ENCODE data around the gene BRK1.
"Not testable (repeated sequence)": the region's sequence is repeated elsewhere in the genome, so short reads cannot be mapped to it uniquely, and the experiment has no call there.

The BRK1 gene

DNA sequence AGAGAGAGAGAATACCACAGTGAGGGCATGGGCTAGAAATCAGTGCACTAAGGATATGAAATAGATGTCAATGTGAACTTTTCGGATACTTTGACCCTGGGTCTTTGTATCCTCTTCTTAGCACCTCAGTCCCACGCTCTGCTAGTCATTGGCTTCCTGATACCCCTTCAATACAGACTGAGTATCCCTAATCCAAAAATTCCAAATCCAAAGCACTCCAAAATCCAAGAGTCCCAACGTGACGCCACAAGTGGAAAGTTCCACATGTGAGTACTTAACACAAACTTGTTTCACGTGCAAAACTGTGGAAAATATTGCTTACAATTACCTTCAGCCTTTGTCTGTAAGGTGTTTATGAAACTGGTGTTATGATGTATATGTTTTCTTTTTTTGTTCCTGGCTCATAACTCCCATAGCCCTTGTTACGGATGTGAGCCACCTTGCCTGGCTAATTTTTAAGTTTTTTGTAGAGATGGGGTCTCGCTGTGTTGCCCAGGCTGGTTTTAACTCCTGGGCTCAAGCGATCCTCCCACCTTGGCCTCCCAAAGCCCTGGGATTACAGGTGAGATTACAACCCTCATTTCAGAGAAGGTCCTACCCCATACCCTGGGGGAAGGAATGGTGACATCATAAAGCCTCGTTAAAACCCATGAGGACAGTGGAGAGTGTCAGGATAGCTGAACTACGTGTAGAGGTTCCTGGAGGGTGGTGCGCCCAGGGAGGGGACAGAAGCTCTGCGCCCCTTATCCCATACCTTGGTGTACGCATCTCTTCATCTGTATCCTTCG is 39.1 kb downstream of the BRK1 start:
- no peaks in the 10 kb centered on the region for H3K27me3 Mint-ChIP-seq
- peaks cover 49% of the 10 kb centered on the region for H3K36me3 Mint-ChIP-seq (ENCODE audit: insufficient read depth)
- no peaks in the 10 kb centered on the region for H3K9me3 Mint-ChIP-seq
- no peak for ATAC-seq (replicated peaks; ENCODE audit: extremely low read depth, poor library complexity, severe bottlenecking)
- H3K4me3 Mint-ChIP-seq = no peak overlapping the region
- H3K27ac Mint-ChIP-seq (ENCODE audit: low read depth) = no peak overlapping the region
- no peak for DNase-seq (ENCODE audit: low spot score in 2 of 2)
- H3K4me1 Mint-ChIP-seq = no peaks in the 10 kb centered on the region

GRCh38 chr3:10155123-10155472 is 39.6 kb downstream of the BRK1 start:
- H3K4me1 Mint-ChIP-seq = no peaks in the 10 kb centered on the region
- no peak overlapping the region for H3K27ac Mint-ChIP-seq (ENCODE audit: low read depth)
- no peaks in the 10 kb centered on the region for H3K27me3 Mint-ChIP-seq
- H3K36me3 Mint-ChIP-seq (ENCODE audit: insufficient read depth) = peaks cover 44% of the 10 kb centered on the region
- no peak for ATAC-seq (replicated peaks; ENCODE audit: extremely low read depth, poor library complexity, severe bottlenecking)
- no peak overlapping the region for H3K4me3 Mint-ChIP-seq
- H3K9me3 Mint-ChIP-seq = no peaks in the 10 kb centered on the region
- DNase-seq (ENCODE audit: low spot score in 2 of 2) = no peak

GRCh38 chr3:10155658-10156057 is 40.2 kb downstream of the BRK1 start:
- ATAC-seq (replicated peaks; ENCODE audit: extremely low read depth, poor library complexity, severe bottlenecking) (no peak), DNase-seq (ENCODE audit: low spot score in 2 of 2) (no peak)
- Mint-ChIP-seq H3K4me1 (no peaks in the 10 kb centered on the region), H3K27me3 (no peaks in the 10 kb centered on the region), H3K36me3 (ENCODE audit: insufficient read depth) (peaks cover 38% of the 10 kb centered on the region), H3K4me3 (no peak overlapping the region), H3K27ac (ENCODE audit: low read depth) (no peak overlapping the region), H3K9me3 (no peaks in the 10 kb centered on the region)

- ATAC-seq (replicated peaks; ENCODE audit: extremely low read depth, poor library complexity, severe bottlenecking) = no peak
- Mint-ChIP-seq H3K27me3 (no peaks in the 10 kb centered on the region), H3K4me1 (no peaks in the 10 kb centered on the region), H3K9me3 (no peaks in the 10 kb centered on the region), H3K36me3 (ENCODE audit: insufficient read depth) (peaks cover 24% of the 10 kb centered on the region), H3K27ac (ENCODE audit: low read depth) (no peak overlapping the region), H3K4me3 (no peak overlapping the region)
- no peak for DNase-seq (ENCODE audit: low spot score in 2 of 2)
Measured at GRCh38 chr3:10157031-10157430, 41.6 kb downstream of the BRK1 start.

DNA sequence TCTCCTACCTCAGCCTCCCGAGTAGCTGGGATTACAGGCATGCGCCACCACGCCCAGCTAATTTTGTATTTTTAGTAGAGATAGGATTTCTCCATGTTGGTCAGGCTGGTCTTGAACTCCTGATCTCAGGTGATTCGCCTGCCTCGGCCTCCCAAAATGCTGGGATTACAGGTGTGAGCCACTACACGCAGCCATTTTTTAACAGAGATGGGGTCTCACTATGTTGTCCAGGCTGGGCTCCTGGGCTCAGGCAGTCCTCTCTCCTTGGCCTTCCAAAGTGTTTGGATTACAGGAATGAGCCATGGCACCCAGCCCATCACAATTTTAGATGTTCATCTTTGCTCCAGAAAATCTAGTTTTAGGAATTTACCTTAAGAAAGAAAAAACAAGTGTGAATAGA is 43.1 kb downstream of the BRK1 start:
- H3K4me3 Mint-ChIP-seq; H3K27ac Mint-ChIP-seq (ENCODE audit: low read depth); H3K4me1 Mint-ChIP-seq; H3K9me3 Mint-ChIP-seq; DNase-seq (ENCODE audit: low spot score in 2 of 2); ATAC-seq (replicated peaks; ENCODE audit: extremely low read depth, poor library complexity, severe bottlenecking); H3K27me3 Mint-ChIP-seq: not testable (repeated sequence)
- peaks cover 10% of the 10 kb centered on the region for H3K36me3 Mint-ChIP-seq (ENCODE audit: insufficient read depth)

DNA sequence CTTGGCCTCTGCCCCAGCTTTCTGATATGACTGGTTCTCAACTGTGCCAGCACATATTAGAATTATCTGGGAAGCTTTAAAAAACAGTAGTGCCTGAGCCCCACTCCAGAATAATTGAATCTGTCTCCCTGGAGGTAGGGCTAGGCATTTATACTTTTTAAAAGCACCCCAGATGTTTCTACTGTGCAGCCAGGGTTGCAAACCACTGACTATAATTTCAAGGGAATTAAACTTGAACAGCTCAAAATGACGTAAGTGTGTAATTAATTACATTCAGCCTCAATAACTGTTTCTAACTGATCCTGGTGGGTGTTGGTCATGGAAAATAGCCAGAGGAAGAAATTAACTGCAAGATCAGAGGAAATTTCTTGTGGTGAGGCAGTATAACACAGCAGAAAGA is 44.9 kb downstream of the BRK1 start:
- ATAC-seq (replicated peaks; ENCODE audit: extremely low read depth, poor library complexity, severe bottlenecking) = no peak
- peaks cover 4% of the 10 kb centered on the region for H3K36me3 Mint-ChIP-seq (ENCODE audit: insufficient read depth)
- no peaks in the 10 kb centered on the region for H3K27me3 Mint-ChIP-seq
- H3K4me3 Mint-ChIP-seq = no peak overlapping the region
- H3K4me1 Mint-ChIP-seq = no peaks in the 10 kb centered on the region
- H3K27ac Mint-ChIP-seq (ENCODE audit: low read depth) = no peak overlapping the region
- H3K9me3 Mint-ChIP-seq = no peaks in the 10 kb centered on the region
- no peak for DNase-seq (ENCODE audit: low spot score in 2 of 2)

DNA sequence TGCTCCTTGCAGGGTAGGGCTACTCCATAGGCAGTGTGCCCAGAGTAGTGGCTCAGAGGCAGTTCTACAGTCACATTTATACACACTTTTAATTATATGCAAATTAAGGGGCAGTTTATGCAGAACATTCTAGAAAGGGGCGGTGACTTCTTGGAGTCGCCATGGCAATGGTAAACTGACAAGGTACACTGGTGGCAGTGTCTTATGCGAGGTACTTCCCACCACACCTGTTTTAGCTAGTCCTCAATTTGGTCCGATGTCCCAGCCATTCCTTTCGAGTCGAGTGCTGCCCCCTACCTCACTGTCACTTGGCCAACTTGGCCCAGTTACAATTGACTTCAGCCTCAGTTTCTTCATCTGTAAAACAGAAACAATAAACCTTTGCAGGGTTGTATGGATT is 45.5 kb downstream of the BRK1 start:
- no peak for DNase-seq (ENCODE audit: low spot score in 2 of 2)
- ATAC-seq (replicated peaks; ENCODE audit: extremely low read depth, poor library complexity, severe bottlenecking) = no peak
- Mint-ChIP-seq H3K36me3 (ENCODE audit: insufficient read depth) (peaks cover 6% of the 10 kb centered on the region), H3K4me1 (peaks cover 1% of the 10 kb centered on the region), H3K27me3 (no peaks in the 10 kb centered on the region), H3K4me3 (no peak overlapping the region), H3K9me3 (no peaks in the 10 kb centered on the region), H3K27ac (ENCODE audit: low read depth) (no peak overlapping the region)

DNA sequence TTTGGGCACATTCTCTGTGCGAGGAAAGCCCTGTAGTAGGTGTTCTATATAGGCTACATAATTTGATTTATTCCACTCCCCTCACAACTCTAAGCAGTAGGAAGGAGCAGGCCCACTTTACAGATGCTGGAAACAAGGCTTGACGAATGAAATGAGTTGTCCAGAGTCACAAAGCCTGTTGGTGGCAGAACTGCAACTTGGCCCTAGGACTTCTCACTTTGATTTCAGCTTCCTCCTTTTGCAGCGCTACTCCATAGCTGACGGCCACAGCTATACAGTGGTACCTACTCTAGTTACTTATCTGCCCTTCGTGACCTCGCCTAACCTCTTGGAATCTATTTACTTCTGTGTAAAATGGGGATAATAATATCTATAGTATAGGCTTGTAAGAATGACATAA is 46.7 kb downstream of the BRK1 start:
- peaks cover 6% of the 10 kb centered on the region for H3K36me3 Mint-ChIP-seq (ENCODE audit: insufficient read depth)
- no peak overlapping the region for H3K27ac Mint-ChIP-seq (ENCODE audit: low read depth)
- H3K4me3 Mint-ChIP-seq = no peak overlapping the region
- DNase-seq (ENCODE audit: low spot score in 2 of 2) = no peak
- H3K27me3 Mint-ChIP-seq = no peaks in the 10 kb centered on the region
- peaks cover 7% of the 10 kb centered on the region for H3K4me1 Mint-ChIP-seq
- ATAC-seq (replicated peaks; ENCODE audit: extremely low read depth, poor library complexity, severe bottlenecking) = no peak
- H3K9me3 Mint-ChIP-seq = no peaks in the 10 kb centered on the region

- H3K36me3 Mint-ChIP-seq (ENCODE audit: insufficient read depth); H3K4me1 Mint-ChIP-seq; H3K27ac Mint-ChIP-seq (ENCODE audit: low read depth); H3K27me3 Mint-ChIP-seq; ATAC-seq (replicated peaks; ENCODE audit: extremely low read depth, poor library complexity, severe bottlenecking); H3K9me3 Mint-ChIP-seq; DNase-seq (ENCODE audit: low spot score in 2 of 2): not testable (repeated sequence)
- H3K4me3 Mint-ChIP-seq = peak overlapping the region; percentile 71
Measured at GRCh38 chr3:10164201-10164545, 48.7 kb downstream of the BRK1 start.

DNA sequence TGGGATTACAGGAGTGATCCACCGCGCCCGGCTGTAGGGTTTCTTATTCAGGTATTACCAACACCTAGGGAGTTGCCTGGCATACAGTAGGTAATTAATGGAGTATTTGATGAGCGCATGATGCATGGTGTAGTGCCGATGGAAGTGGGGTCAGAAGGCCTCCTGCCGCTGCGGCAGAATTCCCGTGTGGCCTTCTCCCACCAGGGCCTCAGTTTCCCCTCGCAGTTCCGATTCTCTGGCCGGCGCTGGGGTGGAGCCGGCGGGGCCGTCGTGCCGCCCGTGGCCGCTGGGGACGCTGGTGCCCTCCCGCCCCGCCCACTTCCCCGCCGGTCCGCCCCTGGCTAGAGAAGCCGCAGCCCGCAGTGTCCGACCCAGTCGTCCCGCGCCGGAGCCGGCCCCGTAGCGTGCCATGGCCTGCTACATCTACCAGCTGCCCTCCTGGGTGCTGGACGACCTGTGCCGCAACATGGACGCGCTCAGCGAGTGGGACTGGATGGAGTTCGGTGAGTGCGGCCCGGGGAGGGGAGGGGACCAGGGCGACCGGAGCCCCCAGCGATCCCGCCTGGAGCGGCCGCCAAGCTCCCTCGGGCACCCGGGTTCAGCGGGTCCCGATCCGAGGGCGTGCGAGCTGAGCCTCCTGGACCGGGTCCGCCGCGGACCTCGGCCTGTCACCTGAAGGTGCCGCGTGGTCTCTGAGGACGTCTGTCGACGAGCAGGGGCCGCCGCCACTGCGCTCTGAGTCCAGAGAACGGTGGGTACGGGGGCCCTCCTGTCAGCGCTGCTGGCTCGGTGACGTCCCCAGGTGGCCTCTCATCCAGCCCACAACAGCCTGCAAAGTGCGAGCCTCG is 49.3 kb downstream of the BRK1 start, which contains the start of gene IRAK2:
Gene IRAK2 (plus strand): TSS at position 374 of the 848 bp plus-strand sequence. CDS start 36 bp downstream, at position 410.
- ATAC-seq (replicated peaks; ENCODE audit: extremely low read depth, poor library complexity, severe bottlenecking) (peak; percentile 78), DNase-seq (ENCODE audit: low spot score in 2 of 2) (peak; percentile 23 to 33)
- no peaks in the 10 kb centered on the region for H3K27me3 Mint-ChIP-seq
- peaks cover 7% of the 10 kb centered on the region for H3K4me1 Mint-ChIP-seq
- peak within 1 kb of the TSS; percentile 71 for H3K4me3 Mint-ChIP-seq
- H3K36me3 Mint-ChIP-seq (ENCODE audit: insufficient read depth) = peaks cover 4% of the 10 kb centered on the region
- H3K27ac Mint-ChIP-seq (ENCODE audit: low read depth) = no peak within 1 kb of the TSS
- H3K9me3 Mint-ChIP-seq = peaks cover 7% of the 10 kb centered on the region

- Mint-ChIP-seq H3K36me3 (ENCODE audit: insufficient read depth) (peaks cover 4% of the 10 kb centered on the region), H3K27me3 (no peaks in the 10 kb centered on the region), H3K4me1 (peaks cover 7% of the 10 kb centered on the region), H3K4me3 (peak overlapping the region; percentile 51), H3K9me3 (peaks cover 7% of the 10 kb centered on the region), H3K27ac (ENCODE audit: low read depth) (peak overlapping the region; percentile 57)
- no peak for DNase-seq (ENCODE audit: low spot score in 2 of 2)
- ATAC-seq (replicated peaks; ENCODE audit: extremely low read depth, poor library complexity, severe bottlenecking) = no peak
Measured at GRCh38 chr3:10166213-10166604, 50.7 kb downstream of the BRK1 start.

DNA sequence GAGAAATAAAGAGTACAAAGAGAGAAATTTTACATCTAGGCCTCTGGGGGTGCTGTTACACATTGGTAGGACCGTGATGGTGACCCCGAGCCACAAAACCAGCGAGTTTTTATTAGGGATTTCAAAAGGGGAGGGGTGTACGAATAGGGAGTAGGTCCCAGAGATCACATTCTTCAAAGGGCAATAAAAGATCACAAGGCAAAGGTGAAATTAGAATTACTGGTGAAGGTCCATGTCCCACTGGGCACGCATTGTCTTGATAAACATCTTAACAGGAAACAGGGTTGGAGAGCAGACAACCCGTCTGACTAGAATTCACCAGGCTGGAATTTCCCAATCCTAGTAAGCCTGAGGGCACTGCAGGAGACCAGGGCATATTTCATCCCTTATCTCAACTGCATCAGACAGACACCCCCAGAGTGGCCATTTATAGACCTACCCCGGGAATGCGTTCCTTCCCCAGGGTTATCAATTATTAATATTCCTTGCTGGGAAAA is 53.6 kb downstream of the BRK1 start:
- ATAC-seq (replicated peaks; ENCODE audit: extremely low read depth, poor library complexity, severe bottlenecking) = no peak

More for the DNA sequence above, 53.6 kb downstream of the BRK1 start:
- peak overlapping the region; percentile 71 for H3K27ac Mint-ChIP-seq (ENCODE audit: low read depth)
- peaks cover 7% of the 10 kb centered on the region for H3K9me3 Mint-ChIP-seq
- no peak for DNase-seq (ENCODE audit: low spot score in 2 of 2)
- peaks cover 4% of the 10 kb centered on the region for H3K36me3 Mint-ChIP-seq (ENCODE audit: insufficient read depth)
- no peak overlapping the region for H3K4me3 Mint-ChIP-seq
- H3K4me1 Mint-ChIP-seq = peaks cover 7% of the 10 kb centered on the region
- no peaks in the 10 kb centered on the region for H3K27me3 Mint-ChIP-seq
